COR-L47 (cell line): Measurements from ENCODE around the gene KLF2.
A peak's percentile ranks its signal among the peaks of the same experiment; 100 is the strongest.

ENCODE experiments used
- DNase-seq: peaks from one replicate; lab custom pipeline; 2025; lab: John Stamatoyannopoulos, UW

KLF2 gene

GRCh38 chr19:16308081-16308480, 16.5 kb upstream of the KLF2 start:
- DNase-seq = no peak

GRCh38 chr19:16309643-16310042, 15.0 kb upstream of the KLF2 start:
- DNase-seq = no peak

- DNase-seq = no peak
Measured at GRCh38 chr19:16315825-16316505, 8.7 kb upstream of the KLF2 start.

- no peak for DNase-seq
Measured at GRCh38 chr19:16316506-16316882, 8.1 kb upstream of the KLF2 start.

- DNase-seq = no peak
Measured at GRCh38 chr19:16319481-16319880, 5.1 kb upstream of the KLF2 start.

GRCh38 chr19:16320987-16321386, 3.6 kb upstream of the KLF2 start:
- no peak for DNase-seq

- peak; percentile 1 for DNase-seq
Measured at GRCh38 chr19:16325161-16325527, 518 bp downstream of the KLF2 start.

- DNase-seq = peak; percentile 60
Measured at GRCh38 chr19:16325641-16326400, 1.2 kb downstream of the KLF2 start.

- no peak for DNase-seq
Measured at GRCh38 chr19:16326401-16327168, 2.0 kb downstream of the KLF2 start.

- DNase-seq = no peak
Measured at GRCh38 chr19:16327169-16327475, 2.5 kb downstream of the KLF2 start.

GRCh38 chr19:16327501-16327900, 2.9 kb downstream of the KLF2 start:
- DNase-seq = no peak

- no peak for DNase-seq
Measured at GRCh38 chr19:16327911-16328823, 3.5 kb downstream of the KLF2 start.

- peak; percentile 10 for DNase-seq
Measured at GRCh38 chr19:16328824-16329482, 4.3 kb downstream of the KLF2 start.

GRCh38 chr19:16330368-16330801, 5.8 kb downstream of the KLF2 start:
- DNase-seq = no peak

GRCh38 chr19:16330806-16331690, 6.4 kb downstream of the KLF2 start:
- no peak for DNase-seq

GRCh38 chr19:16333001-16333586, 8.5 kb downstream of the KLF2 start:
- no peak for DNase-seq

- no peak for DNase-seq
Measured at GRCh38 chr19:16334411-16334810, 9.8 kb downstream of the KLF2 start.

- no peak for DNase-seq
Measured at GRCh38 chr19:16335226-16335625, 10.6 kb downstream of the KLF2 start.

- DNase-seq = no peak
Measured at GRCh38 chr19:16336571-16336970, 11.9 kb downstream of the KLF2 start.

- DNase-seq = no peak
Measured at GRCh38 chr19:16337809-16338469, 13.3 kb downstream of the KLF2 start.
